Esophagus muscularis mucosa (tissue), 3 donors: Measurements from ENCODE around the gene ABR.

Experiments used
- CTCF ChIP-seq, 3 experiments: fragments of 200-600 bp in 2 of 3; fragments of 450-650 bp in 1 of 3; sonication (generic) in 2 of 3; IDR thresholded peaks; one replicate each; pipeline ENCODE4 v1.5.1; 2017 to 2019; ENCODE audit warnings: antibody characterized with exemption in 3 of 3, mild to moderate bottlenecking in 2 of 3, moderate library complexity in 1 of 3
- POLR2A ChIP-seq: fragments of 450-650 bp; IDR thresholded peaks from one replicate; pipeline ENCODE4 v1.6.1; 2017; ENCODE audit warnings: antibody characterized with exemption, moderate library complexity, mild to moderate bottlenecking, low read depth

GRCh38 chr17:1077581-1077985, 102.2 kb downstream of the ABR start:
- TF ChIP-seq CTCF (IDR thresholded peaks at IDR 0.05) (no peak), POLR2A (no peak)
